ENCODE measurements around the gene NPFFR2. TPM values are rescaled to one million over a fixed set of nuclear protein-coding genes. Genes with fewer than 3 reads are reported as not detected.
"Not testable (repeated sequence)": the region's sequence is repeated elsewhere in the genome, so short reads cannot be mapped to it uniquely, and the experiment has no call there.

Gene NPFFR2
- total RNA-seq, 1 donor from 2014 or later = not detected

DNA sequence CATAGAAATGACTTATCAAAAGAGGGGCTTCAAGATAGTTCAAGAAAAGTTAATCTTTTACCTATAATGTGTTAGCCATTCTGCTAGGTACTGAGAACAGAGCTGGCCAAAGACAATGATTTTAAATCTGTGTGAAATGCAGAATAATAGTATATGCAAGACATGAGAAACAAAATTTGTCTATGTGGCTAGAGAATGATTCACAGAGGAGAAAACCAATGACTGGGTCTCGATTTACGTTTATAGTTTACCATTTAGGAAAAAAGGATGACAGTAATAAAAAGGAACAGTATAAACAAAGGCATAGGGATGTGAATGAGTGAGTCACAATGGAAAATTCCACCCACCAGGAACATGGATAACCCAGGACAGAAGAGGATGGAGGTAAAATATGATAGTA lies 31.9 kb downstream of the NPFFR2 start:
- H3K36me3 ChIP-seq (ENCODE audit: control insufficient read depth in 3 of 3, insufficient read depth in 3 of 3, low read length in 3 of 3) = no peaks in the 10 kb centered on the region
- H3K27me3 ChIP-seq (ENCODE audit: control insufficient read depth in 3 of 3, insufficient read depth in 3 of 3, low read length in 3 of 3) = no peaks in the 10 kb centered on the region
- H3K9me3 ChIP-seq (ENCODE audit: control insufficient read depth in 3 of 3, low read length in 3 of 3) = no peaks in the 10 kb centered on the region
- H3K27ac ChIP-seq (ENCODE audit: low read depth, low read length) = no peak overlapping the region
- no peak overlapping the region for H3K9ac ChIP-seq (ENCODE audit: low read depth in 1 of 3, low read length in 3 of 3)
- no peak overlapping the region for H3K4me3 ChIP-seq (ENCODE audit: low read length in 3 of 3)
- H3K4me1 ChIP-seq (ENCODE audit: control insufficient read depth in 3 of 3, insufficient read depth in 3 of 3, low read length in 3 of 3) = no peaks in the 10 kb centered on the region

DNA sequence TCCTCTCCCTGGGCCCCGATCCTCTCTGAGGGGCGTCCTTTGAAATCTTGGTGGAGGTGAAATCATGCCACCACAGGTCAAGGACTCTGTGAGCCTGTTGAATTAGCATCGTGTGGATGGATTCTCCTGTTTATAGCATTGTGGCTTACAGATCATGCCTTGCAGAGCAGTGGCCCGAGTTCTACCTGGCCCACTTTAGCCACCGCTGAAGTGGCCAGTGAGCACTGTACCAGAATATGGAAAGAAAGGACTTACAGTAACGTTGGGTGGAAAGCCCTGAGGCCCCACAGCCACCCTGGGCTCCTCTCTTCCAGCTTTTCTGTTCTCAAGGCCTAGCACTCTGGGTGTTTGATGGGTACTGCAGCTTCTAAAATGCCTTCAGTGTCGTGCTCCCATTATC lies 35.3 kb downstream of the NPFFR2 start:
- Histone ChIP-seq H3K9me3 (ENCODE audit: control insufficient read depth in 3 of 3, low read length in 3 of 3) (no peaks in the 10 kb centered on the region), H3K36me3 (ENCODE audit: control insufficient read depth in 3 of 3, insufficient read depth in 3 of 3, low read length in 3 of 3) (no peaks in the 10 kb centered on the region), H3K27ac (ENCODE audit: low read depth, low read length) (no peak overlapping the region), H3K4me3 (ENCODE audit: low read length in 3 of 3) (no peak overlapping the region), H3K9ac (ENCODE audit: low read depth in 1 of 3, low read length in 3 of 3) (no peak overlapping the region), H3K4me1 (ENCODE audit: control insufficient read depth in 3 of 3, insufficient read depth in 3 of 3, low read length in 3 of 3) (no peaks in the 10 kb centered on the region), H3K27me3 (ENCODE audit: control insufficient read depth in 3 of 3, insufficient read depth in 3 of 3, low read length in 3 of 3) (no peaks in the 10 kb centered on the region)

DNA sequence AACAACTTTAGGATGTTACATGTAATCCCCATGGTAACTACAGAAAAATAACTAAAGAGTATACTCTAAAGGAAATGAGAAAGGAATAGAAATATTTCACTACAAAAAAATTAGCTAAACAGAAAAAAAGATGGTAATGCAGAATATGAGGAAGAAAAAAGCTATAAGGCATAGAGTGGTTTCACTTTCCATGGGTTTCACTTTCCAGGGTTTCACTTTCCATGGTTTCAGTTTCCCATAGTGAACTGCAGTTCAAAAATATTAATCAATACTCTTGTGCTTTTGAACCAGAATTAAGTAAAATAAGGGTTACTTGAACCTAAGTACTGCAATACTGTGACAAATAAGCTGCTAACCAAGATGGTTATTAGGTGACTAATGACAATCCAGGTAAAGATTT lies 42.0 kb downstream of the NPFFR2 start:
- H3K9ac ChIP-seq (ENCODE audit: low read depth in 1 of 3, low read length in 3 of 3) = no peak overlapping the region
- no peaks in the 10 kb centered on the region for H3K4me1 ChIP-seq (ENCODE audit: control insufficient read depth in 3 of 3, insufficient read depth in 3 of 3, low read length in 3 of 3)
- H3K36me3 ChIP-seq (ENCODE audit: control insufficient read depth in 3 of 3, insufficient read depth in 3 of 3, low read length in 3 of 3) = no peaks in the 10 kb centered on the region

DNA sequence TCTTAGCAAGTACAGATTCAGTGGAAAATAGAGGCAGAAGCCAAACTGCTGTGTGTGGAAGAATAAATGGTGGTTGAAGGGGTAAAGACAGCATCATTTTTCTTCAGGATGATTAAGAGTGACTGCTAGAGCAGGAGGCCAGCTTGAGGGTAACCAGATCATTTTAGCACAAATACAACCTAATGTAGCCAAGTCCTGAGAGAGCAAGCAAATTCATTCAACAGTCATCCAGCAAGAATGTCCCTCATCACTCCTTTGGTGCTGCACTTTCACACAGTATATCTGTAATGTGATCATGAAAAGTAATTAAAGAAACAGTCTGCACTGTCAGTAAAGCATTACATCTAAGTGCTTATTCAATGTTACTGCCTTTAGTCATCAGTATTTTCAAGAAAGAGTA lies 44.8 kb downstream of the NPFFR2 start:
- Histone ChIP-seq H3K36me3 (ENCODE audit: control insufficient read depth in 3 of 3, insufficient read depth in 3 of 3, low read length in 3 of 3) (no peaks in the 10 kb centered on the region), H3K9ac (ENCODE audit: low read depth in 1 of 3, low read length in 3 of 3) (no peak overlapping the region)

More for the DNA sequence above, 42.0 kb downstream of the NPFFR2 start:
- no peaks in the 10 kb centered on the region for H3K9me3 ChIP-seq (ENCODE audit: control insufficient read depth in 3 of 3, low read length in 3 of 3)
- H3K27ac ChIP-seq (ENCODE audit: low read depth, low read length) = no peak overlapping the region
- no peak overlapping the region for H3K4me3 ChIP-seq (ENCODE audit: low read length in 3 of 3)
- no peaks in the 10 kb centered on the region for H3K27me3 ChIP-seq (ENCODE audit: control insufficient read depth in 3 of 3, insufficient read depth in 3 of 3, low read length in 3 of 3)

DNA sequence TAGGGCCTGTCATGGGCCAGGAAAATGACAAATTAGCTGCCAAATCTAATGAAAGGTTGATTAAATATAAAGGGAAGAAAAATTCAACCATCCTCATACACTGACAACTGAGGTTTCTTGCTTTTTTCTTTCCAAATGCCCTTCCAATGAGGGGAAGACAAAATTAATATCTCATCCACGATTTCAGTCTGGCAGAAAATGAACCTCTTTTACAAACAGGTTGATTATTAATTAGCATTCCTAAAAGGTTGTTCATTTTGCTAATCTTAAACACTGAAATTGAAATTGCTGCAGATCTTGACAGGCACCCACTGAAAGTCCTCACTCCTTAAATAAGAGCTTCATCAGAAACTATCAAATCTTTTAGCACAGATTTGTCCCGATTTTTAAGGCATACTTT lies 45.5 kb downstream of the NPFFR2 start:
- H3K27ac ChIP-seq (ENCODE audit: low read depth, low read length) = no peak overlapping the region
- no peak overlapping the region for H3K4me3 ChIP-seq (ENCODE audit: low read length in 3 of 3)
- H3K9ac ChIP-seq (ENCODE audit: low read depth in 1 of 3, low read length in 3 of 3) = no peak overlapping the region
- no peaks in the 10 kb centered on the region for H3K4me1 ChIP-seq (ENCODE audit: control insufficient read depth in 3 of 3, insufficient read depth in 3 of 3, low read length in 3 of 3)
- H3K9me3 ChIP-seq (ENCODE audit: control insufficient read depth in 3 of 3, low read length in 3 of 3) = no peaks in the 10 kb centered on the region
- H3K27me3 ChIP-seq (ENCODE audit: control insufficient read depth in 3 of 3, insufficient read depth in 3 of 3, low read length in 3 of 3) = no peaks in the 10 kb centered on the region
- H3K36me3 ChIP-seq (ENCODE audit: control insufficient read depth in 3 of 3, insufficient read depth in 3 of 3, low read length in 3 of 3) = no peaks in the 10 kb centered on the region

More for the DNA sequence above, 44.8 kb downstream of the NPFFR2 start:
- no peak overlapping the region for H3K4me3 ChIP-seq (ENCODE audit: low read length in 3 of 3)
- H3K9me3 ChIP-seq (ENCODE audit: control insufficient read depth in 3 of 3, low read length in 3 of 3) = no peaks in the 10 kb centered on the region
- H3K4me1 ChIP-seq (ENCODE audit: control insufficient read depth in 3 of 3, insufficient read depth in 3 of 3, low read length in 3 of 3) = no peaks in the 10 kb centered on the region
- H3K27ac ChIP-seq (ENCODE audit: low read depth, low read length) = no peak overlapping the region
- no peaks in the 10 kb centered on the region for H3K27me3 ChIP-seq (ENCODE audit: control insufficient read depth in 3 of 3, insufficient read depth in 3 of 3, low read length in 3 of 3)

DNA sequence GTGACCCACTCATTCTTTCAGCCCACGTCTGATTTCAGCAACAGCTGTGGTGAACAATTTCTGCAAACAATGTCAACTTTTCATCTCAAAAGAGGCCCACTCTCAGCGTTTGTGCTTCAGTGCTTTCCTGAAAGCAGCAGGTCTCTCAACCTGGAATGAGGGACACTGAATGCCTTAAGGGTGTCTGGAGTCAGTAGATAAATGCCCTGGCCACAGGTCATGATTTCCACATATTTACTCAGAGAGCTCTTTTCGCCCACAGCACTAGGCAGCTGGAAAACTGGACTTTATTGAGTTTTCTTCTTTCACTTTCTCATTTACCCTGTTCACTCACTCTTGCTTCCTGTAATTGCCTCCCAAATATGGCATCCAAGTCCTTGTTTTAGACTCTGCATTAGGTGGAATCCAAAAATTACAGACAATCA lies 52.8 kb downstream of the NPFFR2 start:
- Histone ChIP-seq H3K4me1 (ENCODE audit: control insufficient read depth in 3 of 3, insufficient read depth in 3 of 3, low read length in 3 of 3) (no peaks in the 10 kb centered on the region), H3K4me3 (ENCODE audit: low read length in 3 of 3) (no peak overlapping the region), H3K27ac (ENCODE audit: low read depth, low read length) (no peak overlapping the region), H3K9me3 (ENCODE audit: control insufficient read depth in 3 of 3, low read length in 3 of 3) (no peaks in the 10 kb centered on the region), H3K27me3 (ENCODE audit: control insufficient read depth in 3 of 3, insufficient read depth in 3 of 3, low read length in 3 of 3) (no peaks in the 10 kb centered on the region), H3K9ac (ENCODE audit: low read depth in 1 of 3, low read length in 3 of 3) (no peak overlapping the region), H3K36me3 (ENCODE audit: control insufficient read depth in 3 of 3, insufficient read depth in 3 of 3, low read length in 3 of 3) (no peaks in the 10 kb centered on the region)

DNA sequence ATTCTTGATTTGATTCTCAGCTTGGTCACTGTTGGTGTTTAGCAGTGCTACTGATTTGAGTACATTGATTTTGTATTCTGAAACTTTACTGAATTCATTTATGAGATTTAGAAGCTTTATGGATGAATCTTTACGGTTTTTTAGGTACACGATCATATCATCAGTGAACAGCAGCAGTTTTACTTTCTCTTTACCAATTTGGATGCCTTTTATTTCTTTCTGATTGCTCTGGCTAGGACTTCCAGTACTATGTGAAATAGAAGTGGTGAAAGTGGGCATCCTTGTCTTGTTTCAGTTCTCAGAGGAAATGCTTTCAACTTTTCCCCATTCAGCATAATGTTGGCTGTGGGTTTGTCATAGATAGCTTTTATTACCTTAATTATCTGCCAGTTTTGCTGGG lies 58.8 kb downstream of the NPFFR2 start:
- H3K27ac ChIP-seq (ENCODE audit: low read depth, low read length); H3K27me3 ChIP-seq (ENCODE audit: control insufficient read depth in 3 of 3, insufficient read depth in 3 of 3, low read length in 3 of 3); H3K4me3 ChIP-seq (ENCODE audit: low read length in 3 of 3); H3K4me1 ChIP-seq (ENCODE audit: control insufficient read depth in 3 of 3, insufficient read depth in 3 of 3, low read length in 3 of 3); H3K9me3 ChIP-seq (ENCODE audit: control insufficient read depth in 3 of 3, low read length in 3 of 3); H3K36me3 ChIP-seq (ENCODE audit: control insufficient read depth in 3 of 3, insufficient read depth in 3 of 3, low read length in 3 of 3); H3K9ac ChIP-seq (ENCODE audit: low read depth in 1 of 3, low read length in 3 of 3): not testable (repeated sequence)

DNA sequence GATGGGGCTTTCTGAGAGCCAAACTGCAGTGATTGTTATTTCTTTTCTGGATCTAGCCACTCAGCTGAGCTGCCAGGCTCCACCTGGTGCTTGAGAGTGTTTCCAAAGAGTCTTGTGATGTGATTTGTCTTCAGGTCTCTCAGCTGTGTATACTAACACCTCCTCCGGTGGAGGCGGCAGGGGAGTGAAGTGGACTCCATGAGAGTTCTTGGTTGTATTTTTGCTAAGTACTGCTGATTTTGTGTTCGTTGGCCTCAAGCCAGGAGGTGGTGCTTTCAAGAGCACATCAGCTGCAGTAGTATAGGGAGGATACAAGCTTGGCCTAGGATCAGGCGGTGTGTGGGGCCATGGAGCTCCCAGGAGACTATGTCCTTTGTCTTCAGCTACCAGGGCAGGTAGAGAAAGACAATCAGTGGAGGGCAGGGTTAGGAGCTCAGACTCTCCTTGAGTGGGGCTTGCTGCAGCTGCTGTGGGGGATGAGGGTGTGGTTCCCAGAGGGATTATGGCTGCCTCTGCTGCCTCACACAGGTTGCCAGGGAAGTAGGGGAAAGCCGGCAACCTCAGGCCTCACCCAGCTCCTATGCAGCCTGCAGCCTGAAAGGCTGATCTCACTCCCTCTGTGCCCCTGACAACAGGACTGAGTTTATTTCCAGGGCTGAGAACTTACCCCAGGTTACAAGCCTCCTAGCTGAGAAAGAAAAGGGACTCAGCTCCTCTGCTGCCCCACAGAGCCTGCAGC lies 62.4 kb downstream of the NPFFR2 start:
- Histone ChIP-seq H3K36me3 (ENCODE audit: control insufficient read depth in 3 of 3, insufficient read depth in 3 of 3, low read length in 3 of 3) (no peaks in the 10 kb centered on the region), H3K27ac (ENCODE audit: low read depth, low read length) (no peak overlapping the region), H3K4me1 (ENCODE audit: control insufficient read depth in 3 of 3, insufficient read depth in 3 of 3, low read length in 3 of 3) (no peaks in the 10 kb centered on the region), H3K27me3 (ENCODE audit: control insufficient read depth in 3 of 3, insufficient read depth in 3 of 3, low read length in 3 of 3) (no peaks in the 10 kb centered on the region), H3K9ac (ENCODE audit: low read depth in 1 of 3, low read length in 3 of 3) (no peak overlapping the region), H3K9me3 (ENCODE audit: control insufficient read depth in 3 of 3, low read length in 3 of 3) (no peaks in the 10 kb centered on the region), H3K4me3 (ENCODE audit: low read length in 3 of 3) (no peak overlapping the region)

DNA sequence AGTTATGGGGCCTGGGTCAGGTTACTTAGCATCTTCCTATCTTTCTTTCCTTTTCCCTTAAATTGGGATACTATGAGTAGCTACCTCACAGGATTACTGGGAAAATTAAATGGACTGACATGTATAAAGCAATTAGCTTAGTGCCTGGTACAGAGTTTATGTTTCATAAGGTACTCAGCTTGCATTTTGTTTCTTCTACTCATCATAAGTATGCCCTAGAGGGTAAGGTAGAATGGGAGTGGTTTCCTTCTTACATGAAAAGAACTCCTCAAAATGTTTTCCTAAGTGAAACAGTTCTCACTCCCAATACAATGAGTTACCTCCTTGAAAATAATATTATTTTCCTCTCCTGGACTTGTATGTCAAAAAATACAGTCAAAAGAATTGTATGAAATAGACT lies 75.7 kb downstream of the NPFFR2 start:
- no peaks in the 10 kb centered on the region for H3K4me1 ChIP-seq (ENCODE audit: control insufficient read depth in 3 of 3, insufficient read depth in 3 of 3, low read length in 3 of 3)
- no peaks in the 10 kb centered on the region for H3K27me3 ChIP-seq (ENCODE audit: control insufficient read depth in 3 of 3, insufficient read depth in 3 of 3, low read length in 3 of 3)
- no peaks in the 10 kb centered on the region for H3K9me3 ChIP-seq (ENCODE audit: control insufficient read depth in 3 of 3, low read length in 3 of 3)
- no peak overlapping the region for H3K4me3 ChIP-seq (ENCODE audit: low read length in 3 of 3)
- H3K9ac ChIP-seq (ENCODE audit: low read depth in 1 of 3, low read length in 3 of 3) = no peak overlapping the region
- no peak overlapping the region for H3K27ac ChIP-seq (ENCODE audit: low read depth, low read length)
- no peaks in the 10 kb centered on the region for H3K36me3 ChIP-seq (ENCODE audit: control insufficient read depth in 3 of 3, insufficient read depth in 3 of 3, low read length in 3 of 3)

DNA sequence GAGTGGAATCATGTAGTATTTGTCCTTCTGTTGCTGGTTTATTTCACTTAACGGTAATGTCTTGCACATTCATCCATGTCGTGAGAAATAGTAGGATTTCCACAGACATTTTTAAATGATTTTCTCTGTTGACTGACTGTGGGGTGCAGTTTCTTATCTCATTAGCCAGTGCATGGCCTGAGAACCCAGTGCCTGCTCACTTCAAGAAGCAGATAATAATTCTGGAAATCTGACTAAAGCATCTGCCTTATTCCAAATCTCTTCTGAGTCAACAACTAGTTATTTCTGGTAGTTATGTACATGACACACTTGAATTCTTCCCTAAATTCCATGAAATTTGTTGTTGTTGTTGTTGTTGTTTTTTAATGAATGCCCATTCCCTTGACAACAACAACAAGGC lies 77.6 kb downstream of the NPFFR2 start:
- no peak overlapping the region for H3K4me3 ChIP-seq (ENCODE audit: low read length in 3 of 3)
- no peaks in the 10 kb centered on the region for H3K9me3 ChIP-seq (ENCODE audit: control insufficient read depth in 3 of 3, low read length in 3 of 3)
- H3K27ac ChIP-seq (ENCODE audit: low read depth, low read length) = no peak overlapping the region
- H3K36me3 ChIP-seq (ENCODE audit: control insufficient read depth in 3 of 3, insufficient read depth in 3 of 3, low read length in 3 of 3) = no peaks in the 10 kb centered on the region
- H3K9ac ChIP-seq (ENCODE audit: low read depth in 1 of 3, low read length in 3 of 3) = no peak overlapping the region
- H3K4me1 ChIP-seq (ENCODE audit: control insufficient read depth in 3 of 3, insufficient read depth in 3 of 3, low read length in 3 of 3) = no peaks in the 10 kb centered on the region
- H3K27me3 ChIP-seq (ENCODE audit: control insufficient read depth in 3 of 3, insufficient read depth in 3 of 3, low read length in 3 of 3) = no peaks in the 10 kb centered on the region

Data from skeletal muscle tissue (tissue), 4 donors.